HepG2 (cell line): ENCODE results near the gene ZNF593OS. TPM values are rescaled to one million over a fixed set of nuclear protein-coding genes. Genes with fewer than 3 reads are reported as not detected.
A peak's percentile ranks its signal among the peaks of the same experiment; 100 is the strongest.

Experiments
- ADNP ChIP-seq: sonication (generic); formaldehyde crosslinking; IDR thresholded peaks from 2 replicates; pipeline ENCODE4 v1.4.0; 2020; ENCODE audit warnings: missing genetic modification reagents
- CBX2 ChIP-seq, 2 experiments: fragments of 200-600 bp in 1 of 2; sonication (generic); formaldehyde crosslinking in 1 of 2; IDR thresholded peaks; 2 replicates each; pipeline versions ENCODE4 v1.7.0 to v1.8.1; 2018 to 2022; ENCODE audit warnings: low read depth in 2 of 2, low read length in 1 of 2, mild to moderate bottlenecking in 1 of 2, missing genetic modification reagents in 1 of 2
- HCFC1 ChIP-seq: fragments of 150-350 bp; IDR thresholded peaks from 2 replicates; pipeline ENCODE4 v1.6.1; 2014; ENCODE audit warnings: low read depth, low read length
- MEF2D ChIP-seq: sonication (generic); formaldehyde crosslinking; IDR thresholded peaks from 2 replicates; pipeline ENCODE4 v1.5.1; 2020; ENCODE audit warnings: mild to moderate bottlenecking, missing genetic modification reagents
- XRCC5 ChIP-seq: fragments of 200-400 bp; formaldehyde crosslinking; optimal IDR thresholded peaks from 2 replicates; pipeline ENCODE3; 2017; ENCODE audit warnings: mild to moderate bottlenecking, low read length
- YY1 ChIP-seq: IDR thresholded peaks from 2 replicates; pipeline ENCODE4 v1.6.1; 2011; ENCODE audit warnings: low read length, low read depth, moderate library complexity, mild to moderate bottlenecking; ENCODE audit not compliant: insufficient read depth, insufficient replicate concordance
- ZNF382 ChIP-seq: sonication (generic); formaldehyde crosslinking; IDR thresholded peaks from 2 replicates; pipeline ENCODE4 v1.5.0; 2020; ENCODE audit warnings: missing genetic modification reagents, mild to moderate bottlenecking, borderline replicate concordance
- polyA plus RNA-seq, 8 experiments: library from polyadenylated mRNA; depleted of rRNA in 3 of 8; stranded (reverse) in 7 of 8; unstranded in 1 of 8; fragments of >200 nt; fragmentation: Illumina TruSeq in 4 of 8; extraction: Trizol in 4 of 8; gene quantifications; 2 replicates each; pipeline versions ENCODE4 v1.2.1 to v1.2.3, GENCODE V29; 2011 to 2016; ENCODE audit warnings: low read depth in 4 of 8, missing spikeins in 1 of 8, mixed read lengths in 1 of 8; ENCODE audit not compliant: insufficient read depth in 1 of 8
- total RNA-seq, 5 experiments: library from RNA; depleted of rRNA; stranded (reverse); fragments of >200 nt; fragmentation: Illumina TruSeq; extraction: Trizol; gene quantifications; 2 replicates each; pipeline ENCODE4 v1.2.3, GENCODE V29; 2016; ENCODE audit warnings: low read depth in 1 of 5
- TF ChIP-seq, protein P1 (sequence below): sonication (generic); formaldehyde crosslinking; IDR thresholded peaks from 2 replicates; pipeline ENCODE4 v1.5.1; 2020; ENCODE audit warnings: missing genetic modification reagents, mild to moderate bottlenecking, borderline replicate concordance
- TF ChIP-seq, protein P2 (sequence below): sonication (generic); formaldehyde crosslinking; conservative IDR thresholded peaks from 2 replicates; pipeline ENCODE4 v1.8.0; 2022; ENCODE audit warnings: mild to moderate bottlenecking, moderate library complexity, missing genetic modification reagents

Gene ZNF593OS
- total and polyA plus RNA-seq, 2 of the 13 experiments (the other 11 are each of a cell fraction or from before 2014, with no cell fraction given), result not detected

DNA sequence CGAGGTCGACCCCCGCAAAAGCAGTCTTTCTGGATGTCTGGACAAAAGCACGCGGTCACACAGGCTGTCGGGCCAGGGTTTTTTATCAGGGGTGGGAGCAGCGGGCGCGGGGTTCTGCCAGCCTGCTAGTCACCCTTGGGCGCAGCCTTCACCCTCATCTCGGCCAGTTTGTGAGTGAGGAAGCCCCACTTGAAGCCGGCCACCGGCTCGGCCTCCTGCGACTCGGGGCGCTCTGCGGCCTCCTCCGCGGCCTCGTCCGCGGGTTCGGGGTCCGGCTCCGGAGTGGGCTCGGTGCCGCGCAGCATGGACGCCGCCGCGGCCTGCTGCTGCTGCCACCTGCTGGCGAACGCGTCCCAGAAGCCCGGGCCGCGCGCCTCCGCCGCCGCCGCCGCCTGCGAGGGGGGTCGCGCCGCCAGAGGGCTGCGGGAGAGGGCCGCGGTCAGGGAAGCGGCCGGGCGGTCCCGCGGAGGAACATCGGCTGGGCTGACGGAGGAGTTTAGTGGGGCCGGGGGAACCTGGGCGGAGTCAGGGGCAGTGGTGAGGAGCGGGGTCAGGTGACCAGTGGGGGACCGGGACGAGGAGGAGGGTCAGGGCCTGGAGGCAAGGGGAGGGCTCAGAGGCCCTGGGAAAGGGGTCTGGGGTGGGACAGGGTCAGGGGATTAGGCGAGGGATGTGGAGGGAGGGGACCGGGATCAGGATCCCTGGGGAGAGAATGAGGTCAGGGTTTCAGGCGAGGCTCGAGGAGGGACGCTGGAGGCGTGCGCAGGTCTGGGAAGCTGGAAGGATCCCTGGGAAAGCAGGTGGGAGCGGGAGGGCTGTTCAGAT lies 7.4 kb downstream of the ZNF593OS start (continued):
- TF ChIP-seq, protein P1, sequence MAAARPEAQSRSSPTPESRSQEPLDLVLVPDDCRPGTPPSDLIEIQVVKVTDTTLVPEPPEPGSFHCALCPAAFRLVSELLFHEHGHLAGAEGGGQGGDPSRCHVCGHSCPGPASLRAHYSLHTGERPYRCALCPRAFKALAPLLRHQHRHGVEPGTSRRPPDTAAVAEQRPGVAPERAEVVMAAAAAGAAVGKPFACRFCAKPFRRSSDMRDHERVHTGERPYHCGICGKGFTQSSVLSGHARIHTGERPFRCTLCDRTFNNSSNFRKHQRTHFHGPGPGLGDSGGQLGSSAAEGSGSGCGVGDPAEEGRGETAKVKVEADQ (CRISPR knock-in tag), result 0 out of 2 replicates have a peak, but pooled peaks have one; percentile 20
- TF ChIP-seq YY1 (peak; percentile 81), CBX2 (IDR thresholded peaks at IDR 0.05; ENCODE audit: low read depth, low read length) (no peak), CBX2 (CRISPR knock-in tag; IDR thresholded peaks at IDR 0.05; ENCODE audit: low read depth) (no peak), HCFC1 (no peak), MEF2D (no peak), ADNP (CRISPR knock-in tag) (no peak), XRCC5 (peak; percentile 49), ZNF382 (CRISPR knock-in tag) (no peak)
- TF ChIP-seq, protein P2, sequence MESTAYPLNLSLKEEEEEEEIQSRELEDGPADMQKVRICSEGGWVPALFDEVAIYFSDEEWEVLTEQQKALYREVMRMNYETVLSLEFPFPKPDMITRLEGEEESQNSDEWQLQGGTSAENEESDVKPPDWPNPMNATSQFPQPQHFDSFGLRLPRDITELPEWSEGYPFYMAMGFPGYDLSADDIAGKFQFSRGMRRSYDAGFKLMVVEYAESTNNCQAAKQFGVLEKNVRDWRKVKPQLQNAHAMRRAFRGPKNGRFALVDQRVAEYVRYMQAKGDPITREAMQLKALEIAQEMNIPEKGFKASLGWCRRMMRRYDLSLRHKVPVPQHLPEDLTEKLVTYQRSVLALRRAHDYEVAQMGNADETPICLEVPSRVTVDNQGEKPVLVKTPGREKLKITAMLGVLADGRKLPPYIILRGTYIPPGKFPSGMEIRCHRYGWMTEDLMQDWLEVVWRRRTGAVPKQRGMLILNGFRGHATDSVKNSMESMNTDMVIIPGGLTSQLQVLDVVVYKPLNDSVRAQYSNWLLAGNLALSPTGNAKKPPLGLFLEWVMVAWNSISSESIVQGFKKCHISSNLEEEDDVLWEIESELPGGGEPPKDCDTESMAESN, result no peak
